Colonic mucosa (tissue), 4 donors: ENCODE data around the gene IGF2R. TPM values are rescaled to one million over a fixed set of nuclear protein-coding genes. Genes with fewer than 3 reads are reported as not detected.

ENCODE experiments used
- DNase-seq: peaks from one replicate; pipeline ENCODE4 v3.0.0-alpha.2; 2020
- H3K27ac ChIP-seq: fragments of 200-600 bp; one replicate; pipeline ENCODE4 v1.8.0; 2021
- H3K27me3 ChIP-seq: fragments of 200-600 bp; one replicate; pipeline ENCODE4 v1.8.0; 2021
- H3K36me3 ChIP-seq: fragments of 200-600 bp; one replicate; pipeline ENCODE4 v1.8.0; 2021
- H3K4me1 ChIP-seq: fragments of 200-600 bp; one replicate; pipeline ENCODE4 v1.8.0; 2021; ENCODE audit warnings: mild to moderate bottlenecking
- H3K4me3 ChIP-seq: fragments of 200-600 bp; one replicate; pipeline ENCODE4 v1.8.0; 2021
- H3K9ac ChIP-seq, 2 donors: one replicate each; pipeline ENCODE4 v1.7.0; 2013; ENCODE audit warnings: control low read depth in 2 of 2, low read depth in 2 of 2, low read length in 2 of 2
- H3K9me3 ChIP-seq: fragments of 200-600 bp; one replicate; pipeline ENCODE4 v1.8.0; 2021
- intact Hi-C: fragments of 100-400 bp; cut with DNase I; formaldehyde crosslinking; loops from one replicate; pipeline ENCODE4 v1.14.1; 2022
- total RNA-seq, 2 donors: library from RNA; stranded (reverse); fragmentation: NEBNext Ultra II Directional in 1 of 2; extraction: Animal tissue kit (Norgen Biotek cat#: 25700) in 1 of 2; gene quantifications; one replicate each; pipeline ENCODE4 v1.2.1, GENCODE V29; 2021
- TF ChIP-seq, protein P1 (sequence below): fragments of 200-600 bp; IDR thresholded peaks from one replicate; pipeline ENCODE4 v1.8.0; 2022; ENCODE audit warnings: antibody characterized with exemption, mild to moderate bottlenecking
- donor health status: healthy.
- donor health status: DM: no; HTN: no; CAD: no.
- donor health status: DM: no; HTN: no; CAD: no.

The IGF2R gene
- total RNA-seq, 2 donors from 2014 or later, result 73.8 to 84.4 TPM

DNA sequence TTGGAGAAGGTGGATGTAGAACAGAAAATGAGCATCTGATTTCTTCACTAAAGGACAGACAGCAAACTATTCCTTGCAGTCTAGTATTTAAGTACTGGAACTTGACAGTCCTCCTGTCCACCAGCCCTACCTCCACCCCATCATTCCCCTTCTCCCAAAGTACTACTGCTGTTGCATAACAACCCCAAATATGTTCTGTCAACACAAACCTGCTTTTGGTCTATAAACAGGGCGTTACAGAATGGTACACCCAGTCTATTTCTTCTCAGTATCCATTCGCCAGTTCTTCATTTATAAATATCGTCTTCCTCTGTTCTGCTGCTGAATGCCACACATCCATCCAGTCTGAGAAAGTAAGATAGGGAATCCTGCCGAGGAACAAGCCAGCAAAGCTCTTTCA is 125.1 kb downstream of the IGF2R start:
- H3K9ac ChIP-seq, result no peak overlapping the region
- intact Hi-C loops, result no loop called here
- no peak for DNase-seq
- H3K9me3 ChIP-seq, result no peaks in the 10 kb centered on the region
- peaks cover 20% of the 10 kb centered on the region for H3K36me3 ChIP-seq
- TF ChIP-seq, protein P1, sequence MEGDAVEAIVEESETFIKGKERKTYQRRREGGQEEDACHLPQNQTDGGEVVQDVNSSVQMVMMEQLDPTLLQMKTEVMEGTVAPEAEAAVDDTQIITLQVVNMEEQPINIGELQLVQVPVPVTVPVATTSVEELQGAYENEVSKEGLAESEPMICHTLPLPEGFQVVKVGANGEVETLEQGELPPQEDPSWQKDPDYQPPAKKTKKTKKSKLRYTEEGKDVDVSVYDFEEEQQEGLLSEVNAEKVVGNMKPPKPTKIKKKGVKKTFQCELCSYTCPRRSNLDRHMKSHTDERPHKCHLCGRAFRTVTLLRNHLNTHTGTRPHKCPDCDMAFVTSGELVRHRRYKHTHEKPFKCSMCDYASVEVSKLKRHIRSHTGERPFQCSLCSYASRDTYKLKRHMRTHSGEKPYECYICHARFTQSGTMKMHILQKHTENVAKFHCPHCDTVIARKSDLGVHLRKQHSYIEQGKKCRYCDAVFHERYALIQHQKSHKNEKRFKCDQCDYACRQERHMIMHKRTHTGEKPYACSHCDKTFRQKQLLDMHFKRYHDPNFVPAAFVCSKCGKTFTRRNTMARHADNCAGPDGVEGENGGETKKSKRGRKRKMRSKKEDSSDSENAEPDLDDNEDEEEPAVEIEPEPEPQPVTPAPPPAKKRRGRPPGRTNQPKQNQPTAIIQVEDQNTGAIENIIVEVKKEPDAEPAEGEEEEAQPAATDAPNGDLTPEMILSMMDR, result no peak
- no peak overlapping the region for H3K4me3 ChIP-seq
- peaks cover 5% of the 10 kb centered on the region for H3K4me1 ChIP-seq
- no peak overlapping the region for H3K27ac ChIP-seq
- no peaks in the 10 kb centered on the region for H3K27me3 ChIP-seq

DNA sequence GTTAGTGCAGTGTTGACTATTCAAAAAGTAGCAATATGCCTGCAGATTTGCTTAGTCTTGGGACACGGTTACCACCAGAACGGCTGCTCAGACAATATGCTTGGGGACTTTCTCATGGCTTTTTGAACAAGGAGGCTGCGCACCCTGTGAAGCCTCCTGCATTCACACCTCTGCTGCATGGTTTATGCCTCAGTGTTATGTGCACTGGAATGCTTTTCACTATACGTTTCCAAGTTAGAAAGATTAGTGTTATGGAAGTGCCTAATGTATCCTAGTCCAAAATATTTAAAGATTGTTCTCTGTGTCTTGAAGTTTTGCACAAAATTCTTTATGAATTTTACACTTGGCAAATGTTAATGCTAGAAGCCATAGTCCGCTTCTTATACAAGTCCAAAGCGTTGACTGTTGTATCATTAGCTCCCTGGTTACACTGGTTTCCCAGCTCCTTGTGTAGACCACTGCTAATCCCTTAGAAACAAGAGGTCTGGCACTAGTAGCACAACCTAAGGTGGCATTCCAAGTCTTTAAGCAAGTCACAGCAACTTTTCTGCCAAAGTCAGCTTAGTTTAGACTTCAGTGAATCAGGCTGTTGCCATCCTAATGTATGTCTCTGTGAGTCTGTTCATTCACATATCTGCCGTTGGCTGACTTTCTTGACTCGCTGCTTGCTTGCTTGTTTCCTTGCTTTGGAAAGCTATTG is 126.4 kb downstream of the IGF2R start:
- no peaks in the 10 kb centered on the region for H3K27me3 ChIP-seq
- no peak for DNase-seq
- H3K4me3 ChIP-seq, result no peak overlapping the region
- H3K9me3 ChIP-seq, result no peaks in the 10 kb centered on the region
- peaks cover 20% of the 10 kb centered on the region for H3K36me3 ChIP-seq
- intact Hi-C loops, result no loop called here
- peaks cover under 1% of the 10 kb centered on the region for H3K4me1 ChIP-seq
- TF ChIP-seq, protein P1, result no peak
- no peak overlapping the region for H3K9ac ChIP-seq
- H3K27ac ChIP-seq, result no peak overlapping the region

DNA sequence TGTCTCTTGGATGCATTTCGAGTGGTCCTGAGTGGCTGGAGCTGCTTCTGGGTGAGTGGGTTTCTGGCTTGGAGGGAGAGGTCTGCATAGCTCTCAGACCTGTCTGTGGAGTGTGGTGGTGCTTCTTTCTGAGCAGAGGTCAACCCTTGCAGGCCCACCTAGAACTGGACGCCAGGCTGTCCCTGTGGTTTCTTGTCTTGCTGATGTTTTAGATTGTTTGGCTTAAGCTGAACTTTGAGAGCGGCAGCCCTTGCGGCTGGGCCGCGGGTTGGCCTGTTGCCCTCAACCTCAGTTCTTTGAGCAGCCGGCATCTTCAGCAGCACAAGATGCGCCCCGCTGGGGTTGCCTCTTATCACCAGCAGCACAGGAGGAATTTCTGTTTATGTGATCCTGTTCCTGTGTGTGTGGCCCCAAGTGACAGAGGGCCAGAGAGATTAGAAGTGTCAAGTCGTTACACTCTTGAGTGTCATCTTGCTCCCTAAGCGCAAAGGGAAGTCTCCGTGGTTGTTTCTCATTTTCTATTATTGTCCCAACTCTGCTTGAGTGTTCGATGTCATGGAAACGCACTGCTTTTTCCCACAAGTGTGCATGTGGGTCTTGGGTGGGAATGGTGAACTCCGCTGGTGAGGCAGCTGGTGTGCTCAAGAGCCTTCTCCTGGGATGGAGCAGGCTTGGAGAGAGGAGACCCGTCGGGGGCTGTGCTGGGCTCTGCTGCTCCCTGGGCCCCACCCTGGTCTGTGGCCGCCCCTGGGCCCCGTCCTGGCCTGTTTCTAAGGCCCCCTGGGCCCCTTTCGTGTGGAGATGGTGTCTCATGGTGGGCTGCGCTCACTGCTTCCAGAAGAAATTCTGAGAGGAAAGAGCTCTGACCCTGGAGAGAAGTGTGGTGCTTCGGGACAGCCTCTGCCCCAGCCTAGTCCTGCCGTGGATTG is 132.7 kb downstream of the IGF2R start:
- Histone ChIP-seq H3K9me3 (no peaks in the 10 kb centered on the region), H3K36me3 (peaks cover 11% of the 10 kb centered on the region), H3K4me1 (no peaks in the 10 kb centered on the region), H3K4me3 (no peak overlapping the region), H3K27me3 (no peaks in the 10 kb centered on the region), H3K27ac (no peak overlapping the region), H3K9ac (no peak overlapping the region)
- TF ChIP-seq, protein P1, result no peak
- intact Hi-C loops, result no loop called here
- no peak for DNase-seq

DNA sequence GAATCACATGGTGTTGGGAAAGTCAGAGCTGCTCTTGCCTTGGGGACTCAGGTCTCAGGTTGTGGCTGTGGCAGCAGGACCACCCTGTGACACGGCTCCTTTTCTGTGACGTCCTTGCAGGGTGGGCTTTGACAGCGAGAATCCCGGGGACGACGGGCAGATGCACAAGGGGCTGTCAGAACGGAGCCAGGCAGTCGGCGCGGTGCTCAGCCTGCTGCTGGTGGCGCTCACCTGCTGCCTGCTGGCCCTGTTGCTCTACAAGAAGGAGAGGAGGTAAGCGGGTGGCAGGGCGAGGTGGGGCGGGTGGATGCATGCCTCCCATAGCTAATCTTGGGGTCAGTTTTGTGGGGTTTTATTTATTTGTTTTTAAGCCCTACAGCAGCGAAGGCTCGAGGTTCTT is 133.5 kb downstream of the IGF2R start:
- Histone ChIP-seq H3K4me3 (no peak overlapping the region), H3K27me3 (no peaks in the 10 kb centered on the region), H3K9ac (no peak overlapping the region), H3K27ac (no peak overlapping the region), H3K4me1 (no peaks in the 10 kb centered on the region), H3K9me3 (no peaks in the 10 kb centered on the region), H3K36me3 (peaks cover 12% of the 10 kb centered on the region)
- intact Hi-C loops, result no loop called here
- TF ChIP-seq, protein P1, result no peak
- DNase-seq, result no peak

DNA sequence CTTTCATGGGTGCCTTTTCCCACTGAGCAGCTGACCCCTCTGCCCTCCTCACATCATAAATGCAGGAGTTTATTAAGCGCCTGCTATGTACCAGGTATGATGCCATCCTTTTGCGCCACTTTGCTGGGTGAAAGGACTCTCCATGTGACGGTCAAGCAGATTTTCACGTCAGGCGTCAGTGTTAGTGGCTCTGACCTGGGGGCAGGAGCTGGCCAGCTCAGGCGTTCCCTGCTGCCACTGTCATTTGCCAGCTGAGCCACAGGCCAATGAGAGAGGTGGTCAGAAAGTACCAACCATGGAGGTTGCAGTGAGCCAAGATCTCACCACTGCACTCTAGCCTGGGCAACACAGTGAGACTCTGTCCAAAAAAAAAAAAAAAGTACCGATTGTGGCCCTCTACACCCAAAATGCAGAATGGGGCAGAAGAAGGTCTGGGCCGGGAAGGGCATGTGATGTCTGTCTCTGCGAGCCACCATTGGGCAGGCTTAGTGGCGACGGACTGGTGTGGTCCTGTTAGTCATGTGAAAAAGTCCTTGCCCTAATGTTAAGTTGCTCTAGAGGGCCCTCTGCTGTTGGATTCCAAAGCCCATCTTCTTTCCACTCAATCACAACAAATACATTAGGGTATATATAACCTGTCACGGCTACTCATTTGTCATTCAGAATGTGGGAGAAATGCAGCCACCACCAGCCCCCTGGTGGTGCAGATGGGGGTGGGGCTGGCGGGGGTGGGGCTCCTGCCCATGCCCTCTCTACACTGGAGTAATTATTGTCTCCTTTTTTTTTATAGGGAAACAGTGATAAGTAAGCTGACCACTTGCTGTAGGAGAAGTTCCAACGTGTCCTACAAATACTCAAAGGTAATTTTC is 134.3 kb downstream of the IGF2R start:
- Histone ChIP-seq H3K36me3 (peaks cover 12% of the 10 kb centered on the region), H3K4me1 (no peaks in the 10 kb centered on the region), H3K27ac (no peak overlapping the region), H3K27me3 (no peaks in the 10 kb centered on the region), H3K9me3 (no peaks in the 10 kb centered on the region), H3K9ac (no peak overlapping the region), H3K4me3 (no peak overlapping the region)
- intact Hi-C loops, result no loop called here
- peak; percentile 51 for DNase-seq
- TF ChIP-seq, protein P1, result peak; percentile 40
